Lower leg skin (tissue), 4 donors: ENCODE measurements around the gene ANO6. TPM values are rescaled to one million over a fixed set of nuclear protein-coding genes. Genes with fewer than 3 reads are reported as not detected.

ENCODE experiments used
- DNase-seq, 2 donors: peaks; one replicate each; pipeline ENCODE4 v3.0.0-alpha.2; 2019; ENCODE audit warnings: low spot score in 2 of 2
- H3K4me3 ChIP-seq: fragments of 200-600 bp; sonication (generic); 2 replicates; pipeline ENCODE4 v1.5.1; 2017; ENCODE audit warnings: mild to moderate bottlenecking, low read depth; ENCODE audit not compliant: poor library complexity, severe bottlenecking
- POLR2A ChIP-seq, 2 donors: fragments of 450-650 bp; IDR thresholded peaks; one replicate each; pipeline ENCODE4 v1.6.1; 2016 to 2017; ENCODE audit warnings: antibody characterized with exemption in 2 of 2, mild to moderate bottlenecking in 1 of 2, moderate library complexity in 1 of 2
- WGBS, 2 donors: methylation state at CpG; one replicate each; pipeline ENCODE4 v1.1.5; 2018; 5-methylcytosine and 5-hydroxymethylcytosine counted together
- intact Hi-C: fragments of 100-400 bp; cut with DNase I; formaldehyde crosslinking; loops from one replicate; pipeline ENCODE4 v1.15.0; 2023; ENCODE audit warnings: low total_unique reads
- total RNA-seq, 4 donors: library from RNA; depleted of rRNA; stranded (reverse); fragments of >200 nt; gene quantifications; one replicate each; pipeline ENCODE4 v1.1.0, GENCODE V29; 2016
- TF ChIP-seq, protein P1 (sequence below), 3 donors: fragments of 450-650 bp; IDR thresholded peaks; one replicate each; pipeline ENCODE4 v1.5.1; 2016; ENCODE audit warnings: antibody characterized with exemption in 3 of 3, mild to moderate bottlenecking in 3 of 3, moderate library complexity in 2 of 3

ANO6 gene
- total RNA-seq, 4 donors from 2014 or later, result 36.3 to 41.1 (median 38.9) TPM

DNA sequence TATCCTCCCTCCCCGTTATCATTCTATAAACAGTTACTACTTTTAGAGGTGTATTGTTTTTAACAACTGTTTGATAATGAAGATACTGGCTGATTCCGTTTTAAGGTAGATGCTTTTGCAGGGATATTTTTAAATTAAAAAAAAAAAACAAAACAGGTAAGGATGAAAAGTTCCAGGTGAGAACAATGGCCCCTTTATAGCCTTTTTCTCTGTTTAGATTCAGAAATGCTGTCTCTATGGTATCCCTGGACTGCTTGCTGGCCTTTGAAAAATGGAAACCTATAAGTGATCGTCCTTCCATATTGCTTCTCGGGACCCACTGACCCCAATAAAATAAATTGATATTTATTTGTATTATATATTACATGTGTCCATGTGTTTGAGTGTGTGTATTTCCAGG lies 23.2 kb upstream of the ANO6 start:
- DNase-seq, result no peak
- intact Hi-C loops, result no loop called here
- no peak overlapping the region for H3K4me3 ChIP-seq
- WGBS, 2 donors, result 72 to 76% methylated on average over 4 of the region's 4 CpGs
- TF ChIP-seq, protein P1, sequence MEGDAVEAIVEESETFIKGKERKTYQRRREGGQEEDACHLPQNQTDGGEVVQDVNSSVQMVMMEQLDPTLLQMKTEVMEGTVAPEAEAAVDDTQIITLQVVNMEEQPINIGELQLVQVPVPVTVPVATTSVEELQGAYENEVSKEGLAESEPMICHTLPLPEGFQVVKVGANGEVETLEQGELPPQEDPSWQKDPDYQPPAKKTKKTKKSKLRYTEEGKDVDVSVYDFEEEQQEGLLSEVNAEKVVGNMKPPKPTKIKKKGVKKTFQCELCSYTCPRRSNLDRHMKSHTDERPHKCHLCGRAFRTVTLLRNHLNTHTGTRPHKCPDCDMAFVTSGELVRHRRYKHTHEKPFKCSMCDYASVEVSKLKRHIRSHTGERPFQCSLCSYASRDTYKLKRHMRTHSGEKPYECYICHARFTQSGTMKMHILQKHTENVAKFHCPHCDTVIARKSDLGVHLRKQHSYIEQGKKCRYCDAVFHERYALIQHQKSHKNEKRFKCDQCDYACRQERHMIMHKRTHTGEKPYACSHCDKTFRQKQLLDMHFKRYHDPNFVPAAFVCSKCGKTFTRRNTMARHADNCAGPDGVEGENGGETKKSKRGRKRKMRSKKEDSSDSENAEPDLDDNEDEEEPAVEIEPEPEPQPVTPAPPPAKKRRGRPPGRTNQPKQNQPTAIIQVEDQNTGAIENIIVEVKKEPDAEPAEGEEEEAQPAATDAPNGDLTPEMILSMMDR (IDR thresholded peaks at IDR 0.05), result no peak

DNA sequence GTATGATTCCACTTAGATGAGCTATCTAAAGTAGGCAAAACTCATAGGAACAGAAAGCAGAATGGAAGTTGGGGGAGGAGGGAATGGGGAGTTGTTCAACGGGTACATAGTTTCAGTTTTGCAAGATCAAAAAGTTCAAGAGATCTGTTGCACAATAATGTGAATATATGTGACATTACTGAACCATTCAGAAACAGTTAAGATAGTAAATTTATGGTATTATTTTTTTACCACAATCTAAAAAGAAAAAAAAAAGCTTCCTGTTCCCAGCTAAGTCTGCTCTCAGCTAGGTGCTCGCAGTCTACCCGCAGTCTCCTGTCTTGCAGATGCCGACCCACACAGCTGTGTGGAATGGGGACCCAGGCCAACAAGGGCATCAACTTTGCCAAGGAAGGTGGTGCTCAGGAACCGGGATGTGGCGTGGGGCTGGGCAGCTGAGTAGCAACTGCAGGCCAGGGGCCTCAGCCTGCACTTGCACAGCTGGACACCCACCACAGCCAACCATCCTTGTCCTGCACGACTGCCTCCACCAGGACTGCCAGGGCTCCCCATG lies 15.3 kb upstream of the ANO6 start:
- intact Hi-C loops, result no loop called here
- H3K4me3 ChIP-seq, result no peak overlapping the region
- 67 to 83% methylated on average over 7 of the region's 7 CpGs for WGBS, 2 donors
- DNase-seq, result no peak
- TF ChIP-seq, protein P1 (IDR thresholded peaks at IDR 0.05), result no peak
- TF ChIP-seq POLR2A (IDR thresholded peaks at IDR 0.05), result no peak

DNA sequence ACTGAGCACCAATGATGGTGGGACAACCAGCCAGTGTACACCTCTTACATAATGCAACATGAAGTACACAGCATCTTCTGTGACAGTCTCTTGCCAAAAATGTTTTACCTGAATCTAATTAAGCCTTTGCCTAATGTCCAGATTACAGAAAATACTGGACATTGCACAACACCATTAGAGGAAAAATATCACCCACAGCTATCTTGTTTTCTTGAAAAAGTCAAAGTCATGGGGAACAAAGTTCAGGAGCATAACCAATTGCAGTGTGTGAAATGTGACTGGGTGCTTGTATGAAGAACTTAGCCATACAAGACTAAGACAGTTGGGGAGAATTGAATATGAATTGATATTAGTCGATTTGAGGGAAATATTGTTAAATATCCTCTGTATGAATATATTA lies 12.1 kb upstream of the ANO6 start:
- TF ChIP-seq, protein P1 (IDR thresholded peaks at IDR 0.05), result no peak
- TF ChIP-seq POLR2A (IDR thresholded peaks at IDR 0.05), result no peak
- no peak overlapping the region for H3K4me3 ChIP-seq
- intact Hi-C loops, result no loop called here
- 96% methylated on average over 1 of the region's 1 CpG for WGBS, 2 donors
- DNase-seq, result no peak

DNA sequence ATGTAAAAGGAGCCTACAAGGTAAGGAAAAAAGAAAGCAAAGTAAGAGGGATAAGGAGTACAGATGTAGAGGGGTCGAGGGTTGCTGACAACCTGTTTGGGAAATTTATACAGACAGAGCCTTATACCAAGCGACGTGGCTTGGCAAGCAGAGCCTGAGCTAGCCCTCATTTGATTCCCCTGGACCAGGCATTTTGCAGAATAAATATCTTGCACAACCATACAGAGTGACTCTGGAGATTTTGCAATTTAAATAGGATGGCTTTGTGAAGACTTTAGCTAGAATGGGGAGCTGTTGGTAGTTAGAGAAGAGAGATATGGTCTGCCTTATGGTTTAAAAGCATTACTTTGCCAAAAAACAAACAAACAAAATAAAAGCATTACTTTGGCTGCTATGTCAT lies 11.1 kb upstream of the ANO6 start:
- no peak for DNase-seq
- 96 to 97% methylated on average over 3 of the region's 3 CpGs for WGBS, 2 donors
- H3K4me3 ChIP-seq, result no peak overlapping the region
- TF ChIP-seq POLR2A (IDR thresholded peaks at IDR 0.05), result no peak
- TF ChIP-seq, protein P1 (IDR thresholded peaks at IDR 0.05), result no peak
- intact Hi-C loops, result no loop called here

DNA sequence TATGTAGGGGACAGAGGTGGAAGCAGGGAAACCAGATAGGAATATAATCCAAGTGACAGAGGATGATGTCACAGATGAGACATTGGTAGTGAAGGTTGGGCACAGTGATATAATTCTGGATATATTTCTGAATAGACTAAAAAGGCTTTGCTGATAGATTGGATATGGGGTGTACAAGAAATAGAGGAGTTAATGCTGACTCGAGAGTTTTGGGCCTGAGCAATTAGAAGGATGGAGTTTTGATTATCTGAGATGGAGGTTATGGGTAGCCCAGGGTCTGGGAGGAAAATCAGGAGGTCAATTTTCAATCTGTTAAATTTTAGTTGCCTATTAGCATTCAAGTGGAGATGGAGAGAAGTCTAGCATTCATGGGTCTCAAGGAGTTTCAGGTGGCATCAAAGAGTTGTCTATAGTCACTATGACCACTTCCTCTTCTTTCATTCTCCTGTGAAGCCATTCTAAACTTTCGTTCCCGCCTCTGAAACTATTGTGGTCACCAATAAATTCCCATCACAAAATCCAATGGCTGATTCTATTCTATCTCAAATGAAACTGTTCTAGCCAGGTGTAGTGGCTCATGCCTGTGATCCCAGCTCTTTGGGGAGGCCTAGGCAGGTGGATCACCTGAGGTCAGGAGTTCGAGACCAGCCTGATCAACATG lies 10.6 kb upstream of the ANO6 start:
- H3K4me3 ChIP-seq, result no peak overlapping the region
- TF ChIP-seq POLR2A (IDR thresholded peaks at IDR 0.05), result no peak
- TF ChIP-seq, protein P1 (IDR thresholded peaks at IDR 0.05), result no peak
- DNase-seq, result no peak
- WGBS, 2 donors, result 93 to 94% methylated on average over 4 of the region's 4 CpGs
- intact Hi-C loops, result no loop called here
